GM15510 (cell line): ENCODE measurements around the gene PHF14.

Experiments used
- POLR2A ChIP-seq: IDR thresholded peaks from 3 replicates; pipeline ENCODE4 v1.6.1; 2011; ENCODE audit warnings: borderline replicate concordance; ENCODE audit not compliant: insufficient read length; ENCODE audit errors: extremely low read depth

PHF14 gene

DNA sequence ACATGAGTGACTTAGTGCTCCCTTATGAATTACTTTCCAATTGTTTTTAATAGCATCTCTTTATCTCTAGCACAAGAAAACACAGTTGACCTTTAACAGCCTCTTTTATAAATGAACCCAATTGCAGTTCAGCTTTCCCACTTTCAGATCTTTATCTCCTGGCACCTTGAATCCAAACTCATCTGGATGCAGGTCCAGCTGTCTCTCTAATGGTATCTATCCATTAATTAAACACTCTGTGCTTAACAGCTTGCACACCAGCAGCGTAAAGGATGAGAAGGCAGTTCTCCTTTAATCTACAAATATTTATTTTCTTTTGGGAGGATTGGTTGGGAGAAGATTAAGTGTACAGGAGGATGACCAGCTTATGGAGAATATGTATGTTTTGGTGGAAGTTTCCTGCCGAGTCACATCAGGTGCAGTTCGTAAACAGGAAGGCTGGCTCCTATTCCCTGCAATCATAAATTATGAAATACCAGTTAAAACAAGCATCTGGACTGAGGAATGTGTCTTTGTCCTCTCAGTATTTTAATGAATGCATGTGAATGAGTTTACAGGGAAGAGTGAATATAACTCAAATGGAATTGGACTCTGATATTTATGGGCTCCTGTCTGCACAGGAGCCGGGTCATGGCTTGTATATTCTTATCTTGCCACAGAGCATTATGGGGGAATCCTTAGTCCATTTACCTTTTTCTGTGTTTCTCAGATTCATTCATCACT lies 232.7 kb downstream of the PHF14 start:
- TF ChIP-seq POLR2A = no peak

DNA sequence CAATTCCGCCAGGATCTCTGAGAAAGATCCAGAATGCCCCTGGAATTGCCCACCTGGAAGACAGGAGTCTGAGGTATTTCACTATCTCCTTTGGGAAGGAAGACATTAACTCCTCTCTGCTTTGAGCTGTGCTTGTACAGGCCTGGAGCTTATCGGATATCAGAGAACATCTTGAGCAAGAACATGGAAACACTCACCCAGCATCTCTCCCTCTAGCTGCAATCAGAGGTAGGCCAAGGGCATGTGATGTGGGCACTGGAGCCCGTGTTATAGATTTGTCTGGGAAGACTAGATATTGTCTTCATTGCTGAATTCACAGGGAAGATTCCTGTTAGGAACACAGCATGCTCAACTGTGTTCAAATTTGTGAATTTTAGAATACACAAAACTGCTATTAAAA lies 233.9 kb downstream of the PHF14 start:
- TF ChIP-seq POLR2A = no peak

DNA sequence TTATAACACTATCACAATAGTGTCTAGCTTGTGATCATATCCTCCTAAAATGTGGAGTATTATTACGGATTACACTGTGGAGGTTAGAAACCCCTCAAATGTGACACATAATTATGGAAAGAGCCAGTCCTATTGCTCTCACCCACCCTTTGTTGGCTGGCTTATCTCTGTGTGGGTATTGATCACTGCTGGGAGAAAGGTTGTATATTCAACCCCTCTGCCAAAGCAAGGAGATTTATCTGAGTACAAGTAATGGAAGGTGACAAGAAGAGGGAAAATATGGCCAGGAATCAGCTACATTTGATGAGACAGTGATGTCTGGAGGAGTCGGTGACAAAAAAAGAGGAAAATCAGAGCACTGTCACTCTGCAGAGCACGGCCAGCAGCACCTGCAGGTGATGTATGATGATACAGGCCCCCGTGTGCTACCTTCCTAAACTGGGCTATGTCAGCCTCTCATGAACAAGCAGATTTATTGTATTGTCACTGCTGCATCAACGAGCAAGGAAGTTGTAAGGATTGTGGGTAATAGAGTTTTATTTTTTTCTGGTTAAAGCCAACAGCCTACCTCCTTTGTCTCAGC lies 235.3 kb downstream of the PHF14 start:
- no peak for TF ChIP-seq POLR2A

DNA sequence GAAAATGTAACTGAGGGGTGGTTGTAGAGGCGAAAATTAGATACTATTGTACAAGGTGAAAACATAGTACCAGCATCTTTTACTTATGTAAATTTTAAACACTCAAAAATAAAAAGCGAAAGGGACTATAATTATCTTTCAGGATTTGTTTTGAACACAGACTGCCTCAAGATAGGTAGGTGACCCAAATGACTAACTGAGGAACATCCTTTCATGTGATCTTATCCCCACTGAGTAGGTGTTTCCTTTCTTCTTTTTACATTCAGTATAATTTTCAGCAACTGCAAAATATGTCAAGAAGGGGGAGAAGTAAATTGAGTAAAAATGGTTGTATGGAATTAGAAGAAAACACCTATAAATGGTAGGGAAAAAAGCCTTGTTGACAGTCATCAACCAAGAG lies 236.7 kb downstream of the PHF14 start:
- no peak for TF ChIP-seq POLR2A

DNA sequence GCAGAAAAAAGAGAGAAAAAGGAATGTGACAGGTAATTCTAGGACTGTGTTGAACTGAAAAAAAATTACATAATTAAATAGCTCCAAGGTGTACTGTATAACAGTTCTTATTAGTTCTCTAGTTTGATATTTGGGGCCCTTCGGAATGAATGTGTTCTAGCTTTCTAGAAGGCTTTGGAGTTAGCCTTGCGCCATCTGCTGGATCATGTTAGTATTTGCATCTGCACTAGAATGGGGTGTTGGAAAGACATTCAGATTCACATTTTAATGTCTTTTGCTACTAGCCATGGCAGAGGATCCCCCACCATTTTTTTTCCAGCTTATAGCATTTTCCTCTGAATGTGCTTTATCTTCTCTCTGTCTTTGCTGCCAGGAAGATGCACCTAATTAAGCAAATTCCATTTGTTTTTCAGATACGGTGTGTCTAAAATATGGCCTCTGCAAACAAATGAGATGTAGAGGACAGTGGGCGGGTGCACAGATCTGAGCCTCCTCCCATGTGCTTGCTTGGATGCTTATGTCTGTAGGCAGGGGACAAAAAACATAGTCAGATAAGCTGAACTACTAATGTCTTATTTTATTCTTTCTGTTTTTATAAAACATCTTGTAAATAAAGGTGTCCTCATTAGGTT lies 238.5 kb downstream of the PHF14 start:
- TF ChIP-seq POLR2A = no peak

DNA sequence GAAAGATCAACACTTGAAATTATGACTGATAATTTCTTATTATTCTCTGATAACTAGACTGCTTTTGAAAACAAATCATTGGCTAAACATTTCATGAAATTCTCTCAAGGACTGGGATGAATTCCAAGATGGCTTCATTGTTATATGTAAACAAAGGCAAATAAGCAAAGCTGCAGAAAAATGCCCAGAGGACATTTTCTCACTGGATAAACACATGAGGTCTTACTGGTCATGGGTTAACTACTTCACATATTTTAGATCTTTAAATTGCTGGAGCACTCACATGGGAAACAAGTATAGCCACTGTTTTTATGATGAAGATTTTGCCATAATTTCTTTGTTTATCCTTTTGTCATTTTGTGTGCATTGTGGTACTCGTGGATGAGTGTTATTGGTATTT lies 239.1 kb downstream of the PHF14 start:
- TF ChIP-seq POLR2A = no peak

DNA sequence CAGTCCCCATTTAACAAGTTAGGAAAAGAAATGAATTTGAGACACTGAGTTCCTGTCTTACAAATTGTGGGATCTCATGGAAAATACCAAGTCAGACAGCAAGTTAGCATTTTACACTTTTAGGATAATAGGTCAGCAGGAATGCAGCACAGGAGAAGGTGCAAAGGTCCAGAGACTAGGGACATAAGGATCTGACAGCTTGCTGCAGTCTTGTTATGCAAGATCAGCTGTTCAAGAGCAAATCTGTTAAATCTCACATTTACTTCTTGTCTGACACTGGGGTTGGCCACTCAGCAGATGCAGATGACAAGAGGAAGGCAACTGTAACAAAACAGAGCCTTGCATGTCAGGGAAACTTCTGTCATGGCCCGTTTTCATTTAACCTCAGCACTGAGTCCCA lies 239.6 kb downstream of the PHF14 start:
- TF ChIP-seq POLR2A = no peak

DNA sequence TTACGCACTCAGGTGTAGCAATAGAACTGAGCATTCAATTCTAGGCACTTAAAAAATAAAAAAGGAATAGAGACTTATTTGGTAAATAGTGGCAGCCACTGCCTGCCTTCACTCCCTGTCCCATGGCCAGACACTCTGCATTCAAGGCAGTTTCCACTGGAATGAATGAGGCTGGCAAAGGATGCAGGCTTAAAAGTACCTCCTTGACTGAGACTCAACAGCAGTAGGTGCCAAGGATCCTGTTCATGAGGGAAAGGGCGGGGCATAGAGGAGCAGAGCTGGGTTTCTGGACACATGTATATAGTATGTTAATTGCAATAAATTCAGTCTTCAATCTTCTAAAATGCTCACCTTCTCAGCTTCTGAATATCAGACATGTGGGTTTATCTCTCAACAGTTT lies 242.6 kb downstream of the PHF14 start:
- TF ChIP-seq POLR2A = no peak

DNA sequence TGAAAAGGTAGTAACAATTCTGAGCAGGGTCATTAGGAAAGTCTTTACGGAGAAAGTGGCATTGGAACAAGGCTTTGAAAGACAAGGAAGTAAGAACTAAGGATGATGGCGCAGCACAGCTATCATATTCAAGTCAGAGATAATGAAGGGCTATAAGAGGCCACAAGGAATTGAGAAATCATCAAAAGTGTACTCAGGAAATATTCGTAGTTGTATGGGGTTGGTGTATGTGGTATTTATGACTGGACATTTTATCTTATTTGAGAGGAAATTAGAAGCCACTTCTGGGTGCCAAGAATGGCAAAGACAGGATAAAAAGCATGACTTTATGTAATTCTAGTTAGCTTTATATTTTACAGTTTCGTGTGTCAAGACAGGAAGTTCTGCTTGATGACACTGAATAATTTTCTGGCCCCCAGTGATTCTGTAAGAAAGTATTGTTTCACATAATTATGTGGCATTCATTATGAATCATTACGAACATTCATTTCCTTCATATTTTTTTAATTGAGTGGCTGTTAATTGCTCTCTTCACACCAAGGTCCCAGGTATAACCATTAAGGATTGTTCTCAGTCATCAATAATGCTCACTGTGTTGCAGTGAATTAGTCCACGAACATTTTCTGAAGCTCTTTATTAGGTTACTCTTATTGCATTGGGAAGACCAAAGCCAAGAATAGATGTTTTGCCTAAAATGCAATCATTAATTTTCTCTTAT lies 244.3 kb downstream of the PHF14 start:
- no peak for TF ChIP-seq POLR2A
